BJ (cell line): ENCODE results near the gene RAB17. TPM values are rescaled to one million over a fixed set of nuclear protein-coding genes. Genes with fewer than 3 reads are reported as not detected.

Experiments
- CTCF ChIA-PET: fragments of 350-600 bp; formaldehyde crosslinking; extraction: SDS; loops from one replicate; lab custom pipeline; 2021; ENCODE audit warnings: antibody characterized with exemption, inconsistent platforms; lab: Yijun Ruan, JAX
- POLR2A ChIA-PET: fragments of 300-600 bp; sonication (Branson Sonifier 250); formaldehyde crosslinking; extraction: SDS; loops from one replicate; lab custom pipeline; 2021; ENCODE audit warnings: antibody characterized with exemption; lab: Charles Lee
- DNase-seq: peaks from one replicate; pipeline ENCODE4 v3.0.0-alpha.2; 2011; ENCODE audit warnings: low read depth
- H3K27me3 ChIP-seq: 2 replicates; pipeline ENCODE4 v1.6.0; 2011; ENCODE audit warnings: low read length; ENCODE audit not compliant: control insufficient read depth, insufficient read depth
- H3K36me3 ChIP-seq: 2 replicates; pipeline ENCODE4 v1.5.1; 2011; ENCODE audit warnings: low read length; ENCODE audit not compliant: control insufficient read depth, insufficient read depth
- H3K4me3 ChIP-seq: 2 replicates; pipeline ENCODE4 v1.5.1; 2011; ENCODE audit warnings: low read depth, mild to moderate bottlenecking, control low read depth, low read length
- CTCF ChIP-seq: IDR thresholded peaks from 2 replicates; pipeline ENCODE4 v1.5.1; 2011; ENCODE audit warnings: low read depth, mild to moderate bottlenecking, control low read depth, inconsistent platforms, low read length, moderate library complexity; ENCODE audit not compliant: insufficient read depth
- polyA plus RNA-seq: library from polyadenylated mRNA; depleted of rRNA; stranded (reverse); fragments of >200 nt; gene quantifications from 2 replicates; pipeline ENCODE4 v1.2.3, GENCODE V29; 2011

RAB17 gene
- polyA plus RNA-seq, 1 experiment, result 0.25 TPM

- CTCF ChIA-PET, result interaction anchor here (0.6 to 2.4 kb wide), 3 partner anchors 55 to 156 kb away, joined by 3 to 7 read pairs (median 3); no protein-coding TSS in a partner anchor
- H3K27me3 ChIP-seq, result no peaks in the 10 kb centered on the region
- no peak for DNase-seq
- H3K4me3 ChIP-seq, result no peak overlapping the region
- no peaks in the 10 kb centered on the region for H3K36me3 ChIP-seq
- no peak for TF ChIP-seq CTCF
- POLR2A ChIA-PET, result no interaction called here
These were observed 23.1 kb downstream of the RAB17 start for GRCh38 chr2:237567276-237568029.

GRCh38 chr2:237566401-237567235 lies 23.9 kb downstream of the RAB17 start, which contains the start of gene PRLH:
Gene PRLH (plus strand): TSS chr2:237566574. CDS start chr2:237566574, 0 bp downstream.
- Histone ChIP-seq H3K4me3 (no peak within 1 kb of the TSS), H3K36me3 (no peaks in the 10 kb centered on the region), H3K27me3 (no peaks in the 10 kb centered on the region; the same call in 1 of the 2 replicates)
- ChIA-PET CTCF (interaction anchor here (0.6 to 2.4 kb wide), 3 partner anchors 54 to 155 kb away, joined by 3 to 7 read pairs (median 3); no protein-coding TSS in a partner anchor), POLR2A (no interaction called here)
- no peak for DNase-seq
- no peak for TF ChIP-seq CTCF

- no peak for TF ChIP-seq CTCF
- no peak for DNase-seq
- Histone ChIP-seq H3K4me3 (no peak overlapping the region), H3K36me3 (no peaks in the 10 kb centered on the region), H3K27me3 (no peaks in the 10 kb centered on the region; the same call in 1 of the 2 replicates)
- POLR2A ChIA-PET, result no interaction called here
- CTCF ChIA-PET, result no interaction called here
These were observed 24.6 kb downstream of the RAB17 start for GRCh38 chr2:237565974-237566373.

- Histone ChIP-seq H3K27me3 (no peaks in the 10 kb centered on the region; the same call in 1 of the 2 replicates), H3K36me3 (no peaks in the 10 kb centered on the region), H3K4me3 (no peak overlapping the region)
- ChIA-PET CTCF (interaction anchor here (0.7 to 4.2 kb wide), 4 partner anchors 7 to 52 kb away, joined by 3 to 31 read pairs (median 4); no protein-coding TSS in a partner anchor), POLR2A (no interaction called here)
- no peak for TF ChIP-seq CTCF
- DNase-seq, result no peak
These were observed 25.9 kb downstream of the RAB17 start for GRCh38 chr2:237564526-237565131.
